Activated gamma-delta T cell treated with anti-CD3 and anti-CD28 coated beads, Interleukin-2, amount 50 U/mL, for 16 hours (primary cell): ENCODE data around the gene ATRNL1.

Experiments
- DNase-seq: peaks from one replicate; pipeline ENCODE4 v3.0.0-alpha.2; 2020; ENCODE audit warnings: low read depth

ATRNL1 gene, protein sequence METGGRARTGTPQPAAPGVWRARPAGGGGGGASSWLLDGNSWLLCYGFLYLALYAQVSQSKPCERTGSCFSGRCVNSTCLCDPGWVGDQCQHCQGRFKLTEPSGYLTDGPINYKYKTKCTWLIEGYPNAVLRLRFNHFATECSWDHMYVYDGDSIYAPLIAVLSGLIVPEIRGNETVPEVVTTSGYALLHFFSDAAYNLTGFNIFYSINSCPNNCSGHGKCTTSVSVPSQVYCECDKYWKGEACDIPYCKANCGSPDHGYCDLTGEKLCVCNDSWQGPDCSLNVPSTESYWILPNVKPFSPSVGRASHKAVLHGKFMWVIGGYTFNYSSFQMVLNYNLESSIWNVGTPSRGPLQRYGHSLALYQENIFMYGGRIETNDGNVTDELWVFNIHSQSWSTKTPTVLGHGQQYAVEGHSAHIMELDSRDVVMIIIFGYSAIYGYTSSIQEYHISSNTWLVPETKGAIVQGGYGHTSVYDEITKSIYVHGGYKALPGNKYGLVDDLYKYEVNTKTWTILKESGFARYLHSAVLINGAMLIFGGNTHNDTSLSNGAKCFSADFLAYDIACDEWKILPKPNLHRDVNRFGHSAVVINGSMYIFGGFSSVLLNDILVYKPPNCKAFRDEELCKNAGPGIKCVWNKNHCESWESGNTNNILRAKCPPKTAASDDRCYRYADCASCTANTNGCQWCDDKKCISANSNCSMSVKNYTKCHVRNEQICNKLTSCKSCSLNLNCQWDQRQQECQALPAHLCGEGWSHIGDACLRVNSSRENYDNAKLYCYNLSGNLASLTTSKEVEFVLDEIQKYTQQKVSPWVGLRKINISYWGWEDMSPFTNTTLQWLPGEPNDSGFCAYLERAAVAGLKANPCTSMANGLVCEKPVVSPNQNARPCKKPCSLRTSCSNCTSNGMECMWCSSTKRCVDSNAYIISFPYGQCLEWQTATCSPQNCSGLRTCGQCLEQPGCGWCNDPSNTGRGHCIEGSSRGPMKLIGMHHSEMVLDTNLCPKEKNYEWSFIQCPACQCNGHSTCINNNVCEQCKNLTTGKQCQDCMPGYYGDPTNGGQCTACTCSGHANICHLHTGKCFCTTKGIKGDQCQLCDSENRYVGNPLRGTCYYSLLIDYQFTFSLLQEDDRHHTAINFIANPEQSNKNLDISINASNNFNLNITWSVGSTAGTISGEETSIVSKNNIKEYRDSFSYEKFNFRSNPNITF (N-terminal part only)

DNA sequence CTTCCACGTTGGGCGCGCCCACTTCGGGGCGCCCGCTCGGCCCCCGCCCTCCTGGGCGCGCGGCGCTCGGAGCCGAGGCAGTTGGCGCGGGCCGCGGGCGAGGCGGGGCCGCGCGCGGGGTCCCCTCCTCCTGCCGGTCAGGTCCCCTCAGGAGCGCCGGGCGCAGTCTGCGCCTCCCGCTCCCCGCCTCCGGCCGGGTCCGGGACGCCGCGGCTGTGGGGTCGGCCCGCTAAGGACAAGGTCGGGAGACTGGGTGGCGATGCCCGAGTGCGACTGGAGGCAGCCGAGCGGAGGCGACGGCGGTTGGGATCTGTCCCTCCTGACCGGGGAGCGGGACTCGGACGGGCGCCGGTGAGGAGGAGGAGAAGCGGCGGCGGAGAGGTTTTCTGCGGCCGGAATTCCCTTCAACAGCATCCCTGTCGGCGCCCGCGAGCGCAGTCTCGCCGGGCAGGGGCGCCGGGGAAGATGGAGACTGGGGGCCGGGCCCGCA lies at the start of gene ATRNL1:
Gene ATRNL1 (plus strand): TSS at position 80 of the 490 bp plus-strand sequence. CDS start 386 bp downstream, at position 466.
- DNase-seq = no peak

DNA sequence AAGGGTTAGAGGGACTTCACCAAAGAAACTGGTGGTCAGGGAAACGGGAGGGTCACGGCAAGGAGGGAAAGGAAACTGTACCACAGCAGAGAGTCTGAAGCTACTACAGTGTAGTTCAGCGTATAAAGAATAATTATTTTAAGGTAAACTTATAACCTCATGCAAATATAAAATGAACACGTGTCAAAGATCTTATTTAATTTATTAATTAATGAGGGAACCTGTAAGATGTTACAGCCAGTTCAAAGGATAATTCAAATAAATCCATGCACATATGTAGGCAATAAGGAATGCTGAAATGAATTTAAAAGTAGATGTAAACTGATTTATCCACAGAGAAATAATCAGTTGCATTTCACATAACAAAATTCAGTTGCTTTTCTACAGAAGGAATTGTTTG lies 49.4 kb upstream of the ATRNL1 start:
- DNase-seq = no peak

- DNase-seq = no peak
Observed at GRCh38 chr10:115044891-115045290, 48.3 kb upstream of the ATRNL1 start.

DNA sequence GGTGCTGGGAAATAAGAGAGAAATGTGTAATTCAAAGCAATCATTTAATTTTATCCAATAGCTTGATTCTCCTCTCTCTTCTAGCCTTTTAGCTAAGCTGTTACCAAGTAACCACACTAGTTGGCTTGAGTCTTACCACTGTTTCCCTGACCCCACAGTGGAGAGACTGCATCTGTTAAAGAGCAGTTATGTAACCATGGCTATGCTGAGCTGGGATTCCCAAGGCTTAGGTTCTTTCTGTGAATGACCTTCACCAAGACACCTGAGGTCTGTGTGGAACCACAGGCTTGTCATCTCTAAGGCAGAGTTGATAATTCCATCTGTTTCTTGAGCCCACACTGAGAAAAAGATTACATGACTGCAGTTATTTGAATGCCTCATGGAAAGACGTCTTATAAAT lies 47.7 kb upstream of the ATRNL1 start:
- DNase-seq = no peak

- no peak for DNase-seq
Observed at GRCh38 chr10:115046686-115047236, 46.4 kb upstream of the ATRNL1 start.

GRCh38 chr10:115047705-115048104 lies 45.5 kb upstream of the ATRNL1 start:
- no peak for DNase-seq

- no peak for DNase-seq
Observed at GRCh38 chr10:115049318-115049717, 43.8 kb upstream of the ATRNL1 start.

DNA sequence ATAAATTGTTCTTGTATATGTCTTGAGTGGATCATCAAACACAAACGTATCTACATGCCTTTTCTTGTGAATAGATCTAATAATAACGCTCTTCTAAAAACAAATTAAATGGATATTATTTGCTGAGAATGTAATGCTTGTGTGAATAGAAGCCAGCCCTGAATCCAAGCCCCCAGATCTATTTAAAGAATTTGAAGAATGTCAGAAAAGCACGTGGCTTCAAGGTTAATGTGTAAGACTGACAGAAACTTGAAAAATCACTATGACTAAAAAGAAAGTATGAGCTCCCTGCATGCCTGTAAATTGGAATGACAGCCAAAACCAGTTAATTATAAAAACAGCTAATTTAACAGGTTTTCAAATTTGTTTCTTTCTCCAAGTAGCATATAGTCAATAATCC lies 43.2 kb upstream of the ATRNL1 start:
- no peak for DNase-seq

- no peak for DNase-seq
Observed at GRCh38 chr10:115050375-115051010, 42.7 kb upstream of the ATRNL1 start.

DNA sequence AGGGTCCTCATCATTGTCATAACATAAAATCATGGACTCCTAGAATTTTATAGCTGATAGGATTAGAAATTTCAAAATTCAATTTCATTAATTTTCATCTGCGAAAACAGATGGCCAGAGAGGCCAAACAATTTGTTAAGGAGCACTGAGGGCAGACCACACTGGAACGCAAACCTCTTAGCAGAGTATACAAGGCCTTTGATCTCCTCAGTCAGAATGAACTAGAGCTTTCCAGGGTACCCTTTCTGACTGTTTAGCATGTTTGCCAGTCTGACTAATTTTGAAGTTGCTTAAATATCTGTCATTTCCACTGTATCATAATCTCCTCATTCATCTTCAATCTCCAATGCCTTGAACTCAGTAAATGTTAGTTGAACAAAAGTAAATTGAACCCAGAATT lies 41.9 kb upstream of the ATRNL1 start:
- DNase-seq = no peak

GRCh38 chr10:115052226-115052625 lies 40.9 kb upstream of the ATRNL1 start:
- DNase-seq = no peak

DNA sequence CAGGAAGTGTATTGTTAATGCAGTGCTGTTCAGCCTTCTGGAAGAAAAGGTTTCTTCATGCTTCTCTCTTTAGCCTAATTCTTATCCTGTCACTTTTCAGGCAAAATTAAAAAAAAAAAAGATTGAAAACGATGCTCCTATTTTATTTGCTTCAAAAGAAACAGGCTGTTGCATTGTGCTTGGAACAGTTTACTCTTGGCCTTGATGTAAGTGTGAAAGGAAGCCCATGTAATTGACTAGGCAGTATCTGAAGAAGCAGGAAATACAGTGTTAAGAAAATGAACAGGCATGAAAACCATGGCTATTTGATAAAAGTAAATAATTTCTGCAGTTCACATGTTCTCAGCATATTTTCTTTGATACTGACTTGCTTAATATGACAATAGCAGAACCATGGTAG lies 40.4 kb upstream of the ATRNL1 start:
- no peak for DNase-seq

- DNase-seq = no peak
Observed at GRCh38 chr10:115056186-115056585, 37.0 kb upstream of the ATRNL1 start.

DNA sequence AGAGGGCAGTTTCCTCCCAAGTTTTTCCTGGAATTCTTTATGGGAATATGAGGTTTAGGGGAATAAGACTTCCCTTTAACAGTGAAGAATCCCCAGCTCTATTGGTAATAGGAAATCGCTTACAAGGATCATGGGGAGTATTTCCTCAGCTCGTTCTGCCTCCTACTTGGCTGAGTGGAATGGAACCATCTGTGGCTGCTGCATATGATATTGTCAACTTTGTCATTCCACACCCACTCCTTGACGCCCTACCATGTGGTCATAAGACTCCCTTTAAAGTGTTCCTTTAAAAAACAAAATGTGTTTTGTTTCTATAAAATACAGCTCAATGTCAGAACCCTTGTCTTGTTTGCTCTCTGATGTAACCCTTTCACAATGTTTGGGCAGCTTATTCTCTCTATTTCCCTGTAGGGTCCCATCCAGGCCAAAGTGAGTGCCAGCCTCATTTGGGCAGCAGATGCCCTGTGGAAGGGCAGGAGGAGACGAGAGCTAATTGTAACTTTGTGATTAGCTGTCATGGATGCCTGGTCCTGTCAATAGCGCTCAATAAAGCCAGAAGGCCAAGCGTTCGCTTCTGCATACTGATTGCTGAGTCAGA lies 33.8 kb upstream of the ATRNL1 start:
- no peak for DNase-seq

GRCh38 chr10:115063701-115064658 lies 29.2 kb upstream of the ATRNL1 start:
- DNase-seq = no peak

DNA sequence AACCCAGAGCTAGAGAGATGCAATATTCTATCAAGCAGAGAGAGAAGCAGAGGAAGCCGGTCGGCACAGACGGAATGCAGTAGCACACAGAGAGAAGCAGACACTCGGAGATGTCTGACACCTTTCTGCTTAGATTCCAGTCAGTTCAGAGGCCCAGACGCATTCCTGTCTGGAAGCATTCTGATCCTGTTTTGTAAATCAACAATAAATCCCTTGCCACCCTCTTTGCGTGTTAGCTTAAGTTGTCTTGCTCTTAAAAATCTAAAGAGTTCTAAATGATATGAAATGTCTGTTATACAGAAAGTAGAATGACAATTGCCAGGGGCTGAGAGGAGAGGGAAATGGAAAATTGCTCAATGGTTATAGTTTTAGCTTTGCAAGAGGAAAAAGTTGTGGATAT lies 27.4 kb upstream of the ATRNL1 start:
- DNase-seq = no peak

- DNase-seq = no peak
Observed at GRCh38 chr10:115066528-115066927, 26.6 kb upstream of the ATRNL1 start.

DNA sequence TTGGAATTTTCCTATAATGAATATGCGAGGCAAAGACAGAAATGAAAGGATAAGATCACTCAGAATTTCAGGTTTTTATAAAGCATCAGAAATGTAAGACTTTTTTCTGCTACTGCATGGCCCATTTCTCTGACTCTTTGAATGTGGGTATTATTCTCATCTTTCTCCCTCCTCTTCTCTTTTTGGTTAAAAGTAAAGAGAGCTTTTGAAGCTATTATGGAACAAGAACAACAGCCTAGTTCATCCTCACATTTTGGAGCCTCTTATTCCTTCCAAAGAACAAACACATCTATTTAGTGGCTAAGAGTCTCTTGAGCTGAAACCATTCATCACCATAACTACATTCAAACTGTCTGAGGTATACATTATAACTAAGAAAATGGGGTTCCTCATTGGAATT lies 19.4 kb upstream of the ATRNL1 start:
- no peak for DNase-seq

- DNase-seq = no peak
Observed at GRCh38 chr10:115082506-115082905, 10.7 kb upstream of the ATRNL1 start.
